GM13977 (cell line): ENCODE data around the gene KIAA1328.

Experiments
- DNase-seq: peaks from one replicate; pipeline ENCODE4 v3.0.0; 2012; ENCODE audit warnings: low spot score
- CTCF ChIP-seq: IDR thresholded peaks from 2 replicates; pipeline ENCODE4 v1.5.1; 2012; ENCODE audit warnings: mild to moderate bottlenecking, control low read depth; ENCODE audit not compliant: insufficient read depth; ENCODE audit errors: extremely low read depth, missing control alignments
- in situ Hi-C: fragments of 300-500 bp; cut with MboI; formaldehyde crosslinking; loops from one replicate; pipeline ENCODE4 v1.12.0; 2022; ENCODE audit warnings: low sequenced_read_pairs, low pct_unique_long_range_greater_than_20kb, mixed read lengths, inconsistent platforms; ENCODE audit not compliant: unreplicated experiment

The KIAA1328 gene

DNA sequence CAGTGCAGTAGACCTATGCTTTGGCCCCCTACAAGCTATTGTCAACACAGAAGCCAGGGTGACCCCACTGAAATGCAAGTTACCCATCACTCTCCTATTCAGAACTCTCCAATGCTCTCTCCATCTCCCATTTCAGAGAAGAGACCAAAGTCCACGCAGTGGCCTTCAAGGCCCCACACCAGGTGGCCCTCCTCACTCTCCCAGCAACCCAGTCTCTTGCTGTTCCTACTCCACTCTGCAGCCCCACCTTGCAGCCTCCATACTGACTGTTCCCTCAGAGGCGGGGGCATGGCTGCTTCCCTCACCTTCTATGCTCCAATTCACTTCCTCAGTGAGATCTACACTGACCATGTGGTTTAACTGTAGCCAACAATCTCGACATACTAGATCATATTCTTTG is 423.4 kb downstream of the KIAA1328 start:
- no peak for TF ChIP-seq CTCF
- in situ Hi-C loops, result no loop called here
- DNase-seq, result no peak

DNA sequence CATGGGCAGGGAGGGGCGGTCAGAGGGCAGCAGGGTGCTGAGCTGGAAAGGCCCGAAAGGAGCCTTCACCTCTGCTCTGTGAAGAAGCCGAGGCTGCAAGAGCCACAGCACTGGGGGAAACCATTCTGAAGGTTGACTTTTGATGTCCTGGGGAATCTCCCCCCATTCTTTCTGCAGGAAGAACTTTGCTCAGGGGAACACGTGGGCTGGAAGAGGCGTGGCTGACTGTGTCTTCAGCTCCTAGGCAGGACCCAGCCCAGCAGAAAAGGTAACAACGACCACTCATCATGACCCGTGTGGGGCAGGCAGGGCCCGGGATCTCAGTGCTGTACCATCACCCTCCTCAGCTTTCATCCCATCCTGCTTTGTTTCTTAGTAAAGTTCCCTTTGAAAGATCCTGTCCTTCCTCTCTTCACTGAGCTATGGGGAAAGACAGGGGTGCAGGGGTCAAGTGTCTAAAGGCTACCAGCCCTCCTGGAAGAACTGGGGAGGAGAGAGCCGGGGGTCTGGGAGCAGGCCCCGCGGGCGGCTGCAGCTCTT is 424.0 kb downstream of the KIAA1328 start:
- DNase-seq, result no peak
- no peak for TF ChIP-seq CTCF
- in situ Hi-C loops, result no loop called here

- in situ Hi-C loops, result no loop called here
- no peak for TF ChIP-seq CTCF
- peak; percentile 87 for DNase-seq
Observed at GRCh38 chr18:37253394-37254235, 424.7 kb downstream of the KIAA1328 start.

- DNase-seq, result no peak
- TF ChIP-seq CTCF, result no peak
Observed at GRCh38 chr18:37254236-37254754, 425.4 kb downstream of the KIAA1328 start.

DNA sequence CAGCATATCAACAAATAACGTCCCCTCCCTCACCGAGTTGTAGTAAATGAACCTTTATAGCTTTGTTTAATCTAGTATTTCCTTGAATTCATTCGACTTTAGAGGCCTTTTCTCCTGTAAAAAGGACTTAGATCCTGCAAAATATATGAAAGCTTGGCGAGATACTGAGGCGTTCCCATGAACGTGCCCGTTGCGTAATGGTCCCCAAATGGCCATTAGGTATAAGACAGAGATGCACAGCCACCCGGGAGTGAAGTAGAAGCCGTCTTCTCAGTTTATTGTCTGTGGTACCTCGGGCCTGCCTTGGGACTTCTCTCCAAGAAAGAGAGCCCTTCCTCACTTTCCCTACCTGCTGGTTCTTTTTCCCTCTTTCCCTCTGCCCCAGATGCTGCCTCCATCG is 426.0 kb downstream of the KIAA1328 start:
- no peak for DNase-seq
- no peak for TF ChIP-seq CTCF
- in situ Hi-C loops, result no loop called here

More at GRCh38 chr18:37254236-37254754, 425.4 kb downstream of the KIAA1328 start:
- in situ Hi-C loops, result no loop called here

DNA sequence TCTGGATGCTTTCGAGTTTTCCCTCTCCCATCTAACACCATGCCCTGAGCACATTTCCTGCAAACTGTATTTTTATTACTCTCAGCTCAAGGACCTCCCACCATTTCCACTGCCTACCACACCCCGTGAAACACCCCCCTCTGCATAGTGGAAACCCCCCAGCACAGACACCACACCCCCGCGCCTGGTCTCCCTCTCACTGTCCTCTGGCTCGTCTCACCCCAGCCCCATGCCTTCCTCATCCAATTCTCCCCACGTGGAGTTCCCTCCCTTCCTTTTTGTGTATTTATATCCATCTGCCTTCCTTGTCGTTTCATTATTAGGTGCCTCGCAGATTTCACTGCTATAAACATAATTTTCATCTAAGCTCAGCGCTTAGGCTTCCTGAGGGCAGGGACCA is 429.2 kb downstream of the KIAA1328 start:
- no peak for TF ChIP-seq CTCF
- no peak for DNase-seq
- in situ Hi-C loops, result no loop called here
